ENCODE results near the gene GDAP2.

DNA sequence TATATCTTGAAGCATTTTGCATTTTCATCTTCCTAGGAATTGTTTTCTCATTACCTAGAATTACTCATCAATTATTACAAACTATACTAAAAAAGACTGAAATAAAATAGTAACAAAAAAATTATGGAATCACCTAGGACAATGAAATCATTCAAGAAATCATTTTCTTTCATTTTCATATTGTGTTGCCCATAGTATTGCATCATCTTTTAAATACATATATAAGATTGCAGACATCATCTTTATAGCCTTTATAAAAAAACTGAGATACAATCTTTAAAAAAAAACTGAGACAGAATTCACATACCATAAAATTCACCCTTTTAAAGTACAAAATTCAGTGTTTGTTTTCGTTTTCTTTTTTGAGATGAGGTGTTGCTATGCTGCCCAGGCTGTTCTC is 29.6 kb downstream of the GDAP2 start:
- TF ChIP-seq, protein P1, sequence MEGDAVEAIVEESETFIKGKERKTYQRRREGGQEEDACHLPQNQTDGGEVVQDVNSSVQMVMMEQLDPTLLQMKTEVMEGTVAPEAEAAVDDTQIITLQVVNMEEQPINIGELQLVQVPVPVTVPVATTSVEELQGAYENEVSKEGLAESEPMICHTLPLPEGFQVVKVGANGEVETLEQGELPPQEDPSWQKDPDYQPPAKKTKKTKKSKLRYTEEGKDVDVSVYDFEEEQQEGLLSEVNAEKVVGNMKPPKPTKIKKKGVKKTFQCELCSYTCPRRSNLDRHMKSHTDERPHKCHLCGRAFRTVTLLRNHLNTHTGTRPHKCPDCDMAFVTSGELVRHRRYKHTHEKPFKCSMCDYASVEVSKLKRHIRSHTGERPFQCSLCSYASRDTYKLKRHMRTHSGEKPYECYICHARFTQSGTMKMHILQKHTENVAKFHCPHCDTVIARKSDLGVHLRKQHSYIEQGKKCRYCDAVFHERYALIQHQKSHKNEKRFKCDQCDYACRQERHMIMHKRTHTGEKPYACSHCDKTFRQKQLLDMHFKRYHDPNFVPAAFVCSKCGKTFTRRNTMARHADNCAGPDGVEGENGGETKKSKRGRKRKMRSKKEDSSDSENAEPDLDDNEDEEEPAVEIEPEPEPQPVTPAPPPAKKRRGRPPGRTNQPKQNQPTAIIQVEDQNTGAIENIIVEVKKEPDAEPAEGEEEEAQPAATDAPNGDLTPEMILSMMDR (IDR thresholded peaks at IDR 0.05), result no peak
- no peak for TF ChIP-seq EZH2 (IDR thresholded peaks at IDR 0.05; ENCODE audit: borderline replicate concordance, insufficient read depth, low read depth, low read length, poor library complexity, severe bottlenecking)

All from B cell (primary cell).